ENCODE measurements around the gene GLT8D2.
A peak's percentile ranks its signal among the peaks of the same experiment; 100 is the strongest.

GRCh38 chr12:103965590-103966504, 84.1 kb downstream of the GLT8D2 start, which contains the start of gene TDG:
- TF ChIP-seq CTCF (IDR thresholded peaks at IDR 0.05 in 8 of 11, conservative IDR thresholded peaks at IDR 0.05 in 3 of 11) (peak in 2 of 11 experiments; percentile 14 to 17), POLR2A (IDR thresholded peaks at IDR 0.05) (peak; percentile 36 to 83 (median 59))
